IPS DF 19.7 (cell line): ENCODE data around the gene IRAK2.

Source experiments
- DNase-seq: peaks from one replicate; pipeline ENCODE4 v3.0.0-alpha.2; 2013; ENCODE audit warnings: low read depth, low spot score

Gene IRAK2

DNA sequence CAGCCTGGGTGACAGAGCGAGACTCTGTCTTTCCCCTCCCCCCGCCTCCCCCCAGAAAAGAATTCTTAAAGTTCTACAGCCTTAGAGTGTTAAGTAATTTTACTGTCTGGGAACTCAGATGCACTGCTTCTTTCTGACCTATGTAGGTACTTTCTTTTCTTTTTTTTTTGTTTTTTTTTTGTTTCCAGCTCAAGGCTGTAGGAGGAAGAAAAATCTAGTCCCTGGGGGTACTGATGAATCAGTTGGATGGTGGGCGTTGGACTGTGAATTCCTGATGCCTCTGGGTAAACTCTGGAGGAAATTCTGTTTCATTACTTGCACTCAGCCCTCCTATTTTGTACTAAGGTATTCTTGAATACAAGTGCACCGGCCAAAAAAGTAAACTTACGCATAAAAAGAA is 117.2 kb downstream of the IRAK2 start:
- no peak for DNase-seq

GRCh38 chr3:10283638-10284037 is 118.9 kb downstream of the IRAK2 start:
- DNase-seq: no peak

- DNase-seq: no peak
Measured at GRCh38 chr3:10284496-10284895, 119.8 kb downstream of the IRAK2 start.

DNA sequence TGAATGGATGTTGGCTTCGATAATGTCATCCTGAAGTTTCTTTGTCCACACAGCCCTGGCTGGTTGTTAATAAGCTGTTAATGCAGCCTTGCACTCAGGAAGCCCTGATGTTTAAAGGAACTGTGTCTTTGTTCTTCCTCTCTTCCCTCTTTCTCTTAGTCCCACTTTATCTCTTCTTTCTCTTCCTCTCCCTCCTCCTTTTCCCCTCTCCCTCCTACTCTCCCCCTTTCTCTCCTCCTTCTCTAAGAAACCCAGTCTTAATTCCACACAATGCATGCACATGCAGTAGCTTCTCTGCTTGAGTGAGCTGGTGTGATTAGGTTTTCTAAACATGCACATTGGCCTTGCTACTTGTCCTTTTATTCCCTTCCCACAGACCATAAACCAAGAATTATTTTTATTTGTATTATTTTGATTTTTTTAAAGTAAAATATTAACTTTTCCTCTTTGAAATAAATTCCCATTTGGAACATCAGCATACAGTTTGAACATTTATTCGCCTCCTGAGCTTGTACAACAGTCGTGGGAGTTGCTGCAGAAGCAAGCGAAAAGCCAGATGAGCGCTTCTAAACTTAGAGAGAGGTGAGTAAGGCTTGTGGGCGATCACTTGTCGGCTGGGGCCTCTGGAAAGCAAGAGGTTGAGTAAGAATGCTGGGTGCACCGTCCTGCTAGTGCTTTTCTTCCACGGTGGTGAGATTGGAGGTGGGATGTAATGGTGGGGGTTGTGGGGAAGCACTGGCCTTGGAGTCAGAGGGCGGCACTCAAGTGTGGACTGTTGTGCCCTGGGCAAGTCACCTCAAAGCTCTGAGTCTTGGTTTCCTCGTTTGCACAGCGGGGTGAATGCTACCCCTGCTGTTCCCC is 120.8 kb downstream of the IRAK2 start:
- no peak for DNase-seq

DNA sequence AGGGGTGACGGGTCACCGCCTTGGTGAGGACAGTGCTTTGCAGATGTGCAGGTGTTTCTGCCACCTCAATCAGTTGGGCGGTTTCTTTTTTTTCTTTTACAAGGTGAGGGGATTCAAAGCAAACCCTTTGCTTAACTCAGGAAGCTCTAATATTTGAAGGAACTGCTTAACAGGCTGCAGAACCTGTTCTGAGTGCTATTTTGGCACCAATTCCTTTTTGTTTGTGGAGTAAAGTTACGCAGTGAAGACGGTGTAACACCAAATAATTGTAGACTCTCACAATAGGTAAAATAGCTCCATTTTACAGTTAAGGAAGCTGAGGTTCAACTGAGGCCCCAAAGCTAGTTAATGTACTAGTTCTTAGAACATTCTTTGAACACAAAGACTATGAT is 121.4 kb downstream of the IRAK2 start:
- DNase-seq: no peak

DNA sequence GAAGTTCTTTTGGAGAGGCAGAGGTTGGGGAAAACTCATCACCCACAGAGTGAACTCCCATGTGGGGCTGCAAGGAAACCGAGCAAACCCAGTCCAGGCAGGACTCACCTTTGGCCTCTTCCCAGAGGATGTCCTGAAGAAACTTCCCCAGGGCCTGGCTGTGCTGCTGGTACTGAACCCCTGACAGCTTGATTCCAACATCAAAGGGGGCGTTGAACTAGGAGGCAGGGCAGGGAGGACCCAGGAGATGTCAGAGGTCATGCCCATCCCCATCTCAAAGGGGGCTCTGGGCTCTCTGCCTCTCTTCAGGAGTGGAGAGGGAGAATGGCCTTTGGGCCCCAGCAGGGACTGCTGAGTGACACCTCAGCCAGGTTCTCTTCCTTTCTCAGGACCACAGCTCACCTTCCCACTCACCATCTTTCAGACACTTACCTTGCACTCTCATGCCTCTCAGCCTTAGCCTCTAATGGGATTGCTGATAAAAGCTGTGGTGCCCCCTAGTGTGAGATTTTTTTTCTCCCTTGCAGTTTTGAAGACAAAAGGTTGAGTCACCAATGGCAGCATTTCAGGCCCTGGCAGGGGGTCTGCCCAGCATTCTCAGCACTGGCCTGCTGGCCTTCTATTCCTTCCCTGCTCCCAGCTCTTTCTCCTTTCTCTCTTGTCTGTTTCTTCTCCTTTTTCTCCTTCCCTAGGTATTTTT is 122.0 kb downstream of the IRAK2 start:
- peak; percentile 88 for DNase-seq

GRCh38 chr3:10287936-10288574 is 123.3 kb downstream of the IRAK2 start:
- no peak for DNase-seq

DNA sequence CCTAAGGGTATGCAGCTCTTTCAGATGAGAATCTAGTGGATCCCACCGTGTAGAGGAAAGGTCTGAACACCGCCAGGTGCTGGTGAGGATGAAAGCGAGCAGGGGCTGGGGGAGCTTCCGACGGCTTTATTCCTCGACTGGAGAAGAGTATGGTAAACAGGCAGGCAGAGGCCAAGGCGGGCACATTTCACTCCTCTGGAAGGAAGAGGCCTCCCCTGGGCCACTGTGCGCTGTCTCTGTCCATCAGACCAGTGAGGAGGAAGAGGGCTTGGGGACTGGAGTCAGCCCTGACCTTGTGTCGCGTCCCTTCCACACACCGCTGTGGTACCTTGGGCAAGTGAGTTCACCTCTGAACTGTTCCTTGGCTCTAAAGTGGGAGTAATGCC is 123.8 kb downstream of the IRAK2 start:
- DNase-seq: no peak

GRCh38 chr3:10289077-10289476 is 124.4 kb downstream of the IRAK2 start:
- no peak for DNase-seq

- no peak for DNase-seq
Measured at GRCh38 chr3:10289787-10290355, 125.2 kb downstream of the IRAK2 start.

GRCh38 chr3:10290481-10291176 is 125.9 kb downstream of the IRAK2 start:
- DNase-seq: no peak

- no peak for DNase-seq
Measured at GRCh38 chr3:10291641-10292040, 126.9 kb downstream of the IRAK2 start.

DNA sequence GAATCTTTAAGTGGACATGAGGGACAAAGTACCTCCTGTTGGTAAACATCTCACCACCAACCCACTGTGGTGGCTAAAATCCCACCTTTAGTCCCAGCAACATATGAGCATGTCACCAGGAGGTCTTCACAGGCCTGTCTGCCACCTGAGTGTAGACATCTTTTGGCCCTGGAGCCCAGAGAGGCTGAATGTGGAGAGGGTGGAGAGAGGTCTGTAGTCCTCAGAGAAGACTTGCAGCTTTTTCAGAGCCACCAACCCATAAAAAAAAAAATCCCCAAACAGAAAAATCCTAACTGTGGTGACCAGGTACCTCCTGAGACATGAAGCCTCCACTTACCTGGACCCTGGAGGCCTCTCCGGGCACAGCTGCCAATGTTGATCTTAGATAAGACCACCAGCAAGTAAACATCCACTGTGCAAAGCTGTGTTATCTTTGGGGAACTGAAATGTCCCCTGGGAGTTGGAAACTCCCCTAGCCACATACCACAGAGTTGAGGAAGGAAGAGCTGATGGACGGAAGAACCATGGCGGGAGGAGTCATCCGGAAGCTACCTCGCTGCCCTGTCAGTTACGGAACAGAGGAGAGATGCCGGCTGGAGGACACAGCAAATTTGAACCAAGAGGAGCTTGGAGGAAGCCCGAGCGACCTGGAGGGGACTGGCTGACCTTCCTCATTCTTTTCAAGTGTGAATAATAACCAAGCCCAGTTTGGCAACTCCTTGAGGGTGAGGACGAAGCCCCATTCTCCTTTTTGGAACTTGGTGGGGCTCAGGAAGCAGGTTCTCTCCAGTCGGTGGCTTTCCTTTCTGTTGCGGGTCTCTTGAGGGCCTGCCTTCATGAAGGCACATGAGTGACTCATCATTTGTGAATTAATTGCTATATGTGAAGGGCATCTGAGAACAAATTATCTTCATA is 128.0 kb downstream of the IRAK2 start, which contains the start of gene GHRL:
TSS of gene GHRL (minus strand) at position 443 of the 915 bp plus-strand sequence. CDS start 2,767 bp downstream, outside the sequence.
- no peak for DNase-seq
